Stimulated activated naive CD8-positive, alpha-beta T cell treated with anti-CD3 and anti-CD28 coated beads, Interleukin-15, amount 100 ng/mL, for 72 hours (primary cell): Measurements from ENCODE around the gene RASSF3.

ENCODE experiments used
- ATAC-seq: fragments of 150-1000 bp; cut with Tn5 transposase; 2 replicates; pipeline ENCODE4 v1.10.0; 2021; ENCODE audit warnings: mild to moderate bottlenecking, moderate library complexity
- DNase-seq, 2 donors: peaks; one replicate each; pipeline ENCODE4 v3.0.0; 2021 to 2022
- H3K27ac Mint-ChIP-seq, 2 donors: one replicate each; pipeline ENCODE4 v1.8.0; 2022; ENCODE audit warnings: mild to moderate bottlenecking in 2 of 2, mixed read lengths in 2 of 2, moderate library complexity in 2 of 2
- H3K27me3 Mint-ChIP-seq: one replicate; pipeline ENCODE4 v1.8.0; 2022; ENCODE audit warnings: mixed read lengths
- H3K4me1 Mint-ChIP-seq: one replicate; pipeline ENCODE4 v1.8.0; 2022; ENCODE audit warnings: mild to moderate bottlenecking, mixed read lengths
- H3K4me3 Mint-ChIP-seq, 2 donors: one replicate each; pipeline ENCODE4 v1.8.0; 2022; ENCODE audit warnings: mild to moderate bottlenecking in 2 of 2, mixed read lengths in 2 of 2, moderate library complexity in 1 of 2
- H3K9me3 Mint-ChIP-seq, 2 donors: one replicate each; pipeline ENCODE4 v1.8.0; 2022; ENCODE audit warnings: mixed read lengths in 2 of 2

The RASSF3 gene

DNA sequence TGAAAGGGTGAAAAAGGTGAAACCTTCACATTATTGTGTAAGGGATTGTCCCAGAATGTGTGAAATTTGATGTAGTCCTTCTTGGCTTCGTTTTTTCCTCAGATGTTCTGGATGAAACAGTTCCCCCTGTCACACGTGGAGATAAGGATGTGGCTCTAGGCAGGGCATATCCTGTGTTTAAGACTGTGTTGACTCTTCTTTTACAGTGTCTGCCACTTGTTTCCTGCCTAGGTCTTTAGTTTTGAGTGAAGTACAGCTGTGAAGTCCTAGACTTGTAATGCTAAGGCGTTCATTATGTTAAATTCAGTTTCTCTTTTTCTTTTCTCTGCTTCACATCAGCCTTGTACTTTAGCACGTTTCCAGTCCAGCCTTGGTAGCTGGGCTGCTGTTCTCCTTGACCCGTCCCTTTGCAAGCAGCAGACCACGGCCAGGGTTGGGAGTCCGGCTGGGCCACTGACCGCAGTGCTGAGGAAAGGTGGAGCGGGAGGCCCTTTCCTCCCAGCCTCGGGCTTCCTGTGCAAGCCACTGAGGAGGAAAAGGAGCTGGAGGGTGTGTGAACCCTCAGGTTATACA lies 59.1 kb downstream of the RASSF3 start:
- no peaks in the 10 kb centered on the region for H3K27me3 Mint-ChIP-seq
- no peaks in the 10 kb centered on the region for H3K9me3 Mint-ChIP-seq
- H3K4me1 Mint-ChIP-seq = peaks cover 96% of the 10 kb centered on the region
- peak overlapping the region; percentile 93 to 95 for H3K4me3 Mint-ChIP-seq
- H3K27ac Mint-ChIP-seq = peak overlapping the region; percentile 93 to 96
- DNase-seq (peak in 1 of 2 donors; percentile 32), ATAC-seq (peak; percentile 92)

DNA sequence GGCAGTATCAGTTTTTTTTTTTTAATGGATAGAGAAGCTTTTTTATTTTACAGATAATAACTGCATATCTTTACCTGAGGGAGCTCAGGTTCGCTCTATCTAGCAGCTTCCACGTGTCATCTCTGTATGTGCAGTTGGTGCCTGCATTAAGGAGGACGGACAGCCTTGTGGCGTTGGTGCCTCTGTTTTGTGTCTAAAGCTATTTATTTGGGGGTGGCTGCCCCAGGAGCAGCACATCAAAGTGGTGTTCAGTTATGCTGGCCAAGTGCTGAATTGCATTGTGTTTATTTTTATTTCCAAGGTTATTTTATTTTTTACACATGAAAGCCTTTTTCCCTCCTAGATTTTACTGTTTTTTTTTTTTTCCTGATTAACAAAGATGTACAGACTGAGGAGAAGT lies 59.7 kb downstream of the RASSF3 start:
- H3K9me3 Mint-ChIP-seq = no peaks in the 10 kb centered on the region
- peak overlapping the region; percentile 93 to 96 for H3K27ac Mint-ChIP-seq
- no peak for DNase-seq
- H3K4me3 Mint-ChIP-seq = peak overlapping the region; percentile 93 to 95
- no peak for ATAC-seq
- peaks cover 95% of the 10 kb centered on the region for H3K4me1 Mint-ChIP-seq
- no peaks in the 10 kb centered on the region for H3K27me3 Mint-ChIP-seq

DNA sequence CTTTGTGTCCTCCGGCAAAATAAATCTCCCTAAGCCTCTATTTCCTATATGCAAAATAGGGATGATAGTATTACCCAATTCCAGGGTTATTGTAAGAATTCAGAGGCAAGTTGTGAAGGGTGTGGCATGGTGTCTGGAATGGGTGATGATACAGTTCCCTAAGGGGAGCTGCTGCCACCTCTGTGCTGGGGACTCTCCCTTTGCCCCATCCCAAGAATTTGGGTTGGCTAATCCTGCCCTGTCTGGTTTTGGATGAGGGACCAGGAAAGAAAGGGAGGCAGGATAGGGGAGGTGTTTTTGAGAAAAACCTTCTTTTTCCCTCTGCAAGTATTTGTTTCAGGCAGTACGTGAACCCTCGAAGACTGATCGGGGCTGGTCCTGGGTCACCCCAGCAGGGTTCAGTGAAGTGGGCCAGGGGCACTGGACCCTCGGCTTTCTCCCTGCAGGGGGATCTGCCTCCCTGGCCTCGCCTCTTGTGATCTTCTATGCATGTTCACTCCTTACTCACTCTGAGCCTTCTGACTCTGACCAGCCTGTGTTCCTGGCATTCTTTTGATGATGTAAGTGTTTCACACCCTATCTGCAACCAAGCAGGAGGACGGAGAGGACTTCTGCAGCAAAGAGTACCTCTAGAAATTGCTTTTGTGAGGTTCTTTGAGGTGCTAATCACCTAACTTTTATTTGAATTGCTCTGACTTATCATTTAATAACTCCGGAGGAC lies 60.8 kb downstream of the RASSF3 start:
- DNase-seq (no peak), ATAC-seq (peak; percentile 67)
- Mint-ChIP-seq H3K27ac (peak overlapping the region; percentile 47 to 79), H3K27me3 (no peaks in the 10 kb centered on the region), H3K4me3 (peak overlapping the region; percentile 93 to 95), H3K4me1 (peaks cover 95% of the 10 kb centered on the region), H3K9me3 (no peaks in the 10 kb centered on the region)

DNA sequence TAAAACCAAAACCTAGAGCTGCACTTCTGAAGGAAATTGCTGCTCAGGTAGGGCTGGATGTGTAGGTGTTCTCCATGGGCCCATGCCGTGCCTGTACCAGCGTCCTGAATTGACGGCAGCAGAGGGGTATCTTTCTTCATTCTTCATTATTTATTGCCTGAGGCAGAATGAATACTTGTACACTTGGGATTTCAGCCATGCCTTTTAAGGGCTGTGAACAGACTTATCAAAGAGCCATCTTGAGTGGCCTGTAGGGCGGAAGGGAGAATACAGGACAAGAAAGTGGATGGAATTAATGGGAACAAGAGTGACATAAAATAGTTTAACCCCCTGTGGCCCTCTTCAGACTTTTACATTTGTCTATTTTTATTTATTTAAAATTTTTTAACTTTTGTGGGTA lies 61.4 kb downstream of the RASSF3 start:
- H3K4me1 Mint-ChIP-seq = peaks cover 95% of the 10 kb centered on the region
- DNase-seq (no peak), ATAC-seq (no peak)
- peak overlapping the region; percentile 93 to 95 for H3K4me3 Mint-ChIP-seq
- H3K9me3 Mint-ChIP-seq = no peaks in the 10 kb centered on the region
- peak overlapping the region; percentile 64 to 79 for H3K27ac Mint-ChIP-seq
- H3K27me3 Mint-ChIP-seq = no peaks in the 10 kb centered on the region

DNA sequence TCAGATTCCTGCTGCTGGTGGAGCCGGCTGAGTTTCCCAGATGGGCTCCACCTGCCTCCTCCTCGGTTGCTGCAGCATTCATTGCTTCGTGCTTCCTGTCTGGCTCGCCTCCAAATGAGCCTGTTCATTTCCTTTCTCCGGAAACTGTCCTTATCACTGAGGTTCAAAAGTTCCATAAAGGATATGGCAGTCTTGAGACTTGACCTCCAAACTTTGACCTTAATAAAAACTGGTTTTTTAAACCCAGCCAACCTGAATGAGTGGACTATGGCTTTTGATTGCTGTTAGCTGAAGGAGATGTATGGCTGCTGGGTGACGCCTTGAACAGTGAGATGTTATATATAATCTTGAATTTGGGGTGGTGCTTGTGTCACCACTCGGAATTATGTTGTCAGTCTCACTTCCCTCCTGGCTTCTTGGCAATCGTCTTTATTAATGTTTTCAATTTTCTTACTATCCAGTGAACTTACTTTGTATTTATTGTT lies 62.7 kb downstream of the RASSF3 start:
- DNase-seq = no peak
- peak overlapping the region; percentile 42 to 80 for H3K4me3 Mint-ChIP-seq
- no peak for ATAC-seq
- H3K27ac Mint-ChIP-seq = peak overlapping the region in 1 of 2 donors; percentile 70
- H3K9me3 Mint-ChIP-seq = no peaks in the 10 kb centered on the region
- H3K4me1 Mint-ChIP-seq = peaks cover 95% of the 10 kb centered on the region
- no peaks in the 10 kb centered on the region for H3K27me3 Mint-ChIP-seq

DNA sequence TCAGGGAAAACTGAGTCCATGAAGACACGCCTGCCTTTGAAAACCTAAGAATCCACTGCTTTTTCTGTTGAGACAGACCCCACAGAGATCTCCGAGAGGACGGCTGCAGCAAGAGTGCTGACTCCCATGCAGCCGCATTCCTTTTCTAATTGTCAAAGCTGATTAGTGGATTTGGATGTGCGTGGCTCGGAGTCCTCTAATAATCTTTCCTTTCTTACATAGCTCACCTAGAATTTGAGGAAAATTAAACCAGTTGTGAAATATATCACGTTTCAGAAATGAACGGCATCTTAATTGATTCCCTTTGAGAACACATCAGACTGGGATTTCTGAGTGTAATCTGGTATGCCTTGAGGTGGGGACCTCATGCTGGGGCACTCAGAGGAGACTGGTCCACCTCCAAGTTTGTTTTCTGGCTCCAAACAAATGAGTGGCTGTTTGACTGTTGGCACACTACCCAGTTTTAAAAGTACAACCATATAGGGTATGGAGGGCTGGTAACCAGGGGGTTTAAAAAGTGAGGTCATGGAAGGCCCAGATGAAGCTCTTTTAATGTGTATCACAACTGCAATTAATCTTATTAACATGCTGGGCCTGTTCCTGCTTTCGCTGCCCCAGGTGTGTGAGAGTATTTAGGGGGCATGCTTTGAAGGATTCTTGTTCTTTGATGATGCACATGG lies 63.3 kb downstream of the RASSF3 start:
- no peak for DNase-seq
- ATAC-seq = no peak
- peak overlapping the region; percentile 26 to 58 for H3K4me3 Mint-ChIP-seq

DNA sequence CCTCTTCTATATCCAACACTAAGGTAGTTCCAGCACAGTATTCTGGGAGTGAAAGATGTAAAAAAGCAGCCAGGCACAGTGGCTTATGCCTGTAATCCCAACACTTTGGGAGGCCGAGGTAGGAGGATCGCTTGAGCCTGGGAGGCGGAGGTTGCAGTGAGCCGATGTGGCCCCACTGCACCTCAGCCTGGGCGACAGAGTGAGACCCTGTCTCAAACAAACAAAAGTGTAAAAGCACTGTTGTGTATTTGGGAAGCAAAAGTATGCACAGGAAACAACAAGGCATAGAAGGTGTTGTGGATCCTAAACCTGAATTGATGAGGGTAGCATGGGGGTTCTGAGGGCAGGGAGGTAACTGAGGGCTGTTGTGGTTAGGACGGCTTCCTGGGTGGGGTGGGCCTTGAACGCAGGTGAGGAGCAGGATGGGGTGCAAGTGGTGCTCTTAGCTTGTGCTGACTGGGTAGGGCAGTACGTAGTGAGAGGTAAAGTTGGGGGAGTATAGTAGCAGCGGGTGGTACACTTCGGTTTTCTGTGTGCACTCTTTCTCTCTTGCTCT lies 64.2 kb downstream of the RASSF3 start:
- H3K4me1 Mint-ChIP-seq = peaks cover 95% of the 10 kb centered on the region
- peak; percentile 27 for ATAC-seq

More for the DNA sequence above, 63.3 kb downstream of the RASSF3 start:
- peak overlapping the region in 1 of 2 donors; percentile 63 for H3K27ac Mint-ChIP-seq
- no peaks in the 10 kb centered on the region for H3K9me3 Mint-ChIP-seq
- no peaks in the 10 kb centered on the region for H3K27me3 Mint-ChIP-seq
- peaks cover 95% of the 10 kb centered on the region for H3K4me1 Mint-ChIP-seq

DNA sequence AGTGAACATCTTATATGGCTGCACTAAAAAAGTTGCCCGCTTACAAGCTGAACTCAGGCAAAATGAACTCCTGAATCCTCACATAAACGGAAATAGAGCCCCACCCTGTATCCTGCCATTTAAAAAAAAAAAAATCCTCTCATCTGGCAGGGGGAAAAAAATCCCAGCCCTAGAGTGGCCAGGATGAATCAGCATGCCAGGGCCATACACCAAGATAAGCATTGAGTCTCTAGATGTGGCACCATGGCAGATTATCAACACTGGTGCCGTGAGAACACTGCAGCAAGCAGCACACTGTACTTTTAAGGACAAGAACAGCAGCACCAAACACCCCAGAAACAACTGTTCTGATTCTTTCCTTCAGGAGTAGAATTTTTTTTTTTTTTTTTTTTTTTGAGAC lies 65.5 kb downstream of the RASSF3 start:
- peaks cover 95% of the 10 kb centered on the region for H3K4me1 Mint-ChIP-seq
- no peaks in the 10 kb centered on the region for H3K27me3 Mint-ChIP-seq
- no peak overlapping the region for H3K4me3 Mint-ChIP-seq
- DNase-seq (no peak), ATAC-seq (no peak)
- peak overlapping the region in 1 of 2 donors; percentile 63 for H3K27ac Mint-ChIP-seq
- no peaks in the 10 kb centered on the region for H3K9me3 Mint-ChIP-seq

More for the DNA sequence above, 64.2 kb downstream of the RASSF3 start:
- Mint-ChIP-seq H3K27me3 (no peaks in the 10 kb centered on the region), H3K4me3 (peak overlapping the region; percentile 58 to 80), H3K9me3 (no peaks in the 10 kb centered on the region), H3K27ac (peak overlapping the region; percentile 75 to 87)
- no peak for DNase-seq

DNA sequence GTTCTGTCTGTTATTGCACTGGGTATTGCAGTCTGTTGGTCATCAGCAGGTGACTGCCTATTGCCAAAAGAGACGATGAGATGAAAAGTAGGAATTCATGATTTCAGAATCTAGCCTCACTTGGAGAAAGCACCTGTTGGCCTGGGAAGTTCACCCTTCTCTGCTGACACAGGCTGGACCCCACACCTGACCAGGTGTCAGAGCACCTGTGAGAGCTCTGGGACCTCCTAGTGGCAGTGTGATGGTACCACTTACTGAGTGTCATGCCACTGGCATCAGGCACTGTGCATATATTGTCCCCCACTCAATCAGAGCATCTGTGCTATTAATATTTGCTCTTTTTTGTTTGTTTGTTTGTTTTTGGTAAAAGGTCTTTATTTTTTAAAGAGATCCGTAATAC lies 68.0 kb downstream of the RASSF3 start:
- H3K27ac Mint-ChIP-seq = no peak overlapping the region
- no peaks in the 10 kb centered on the region for H3K9me3 Mint-ChIP-seq
- ATAC-seq (no peak), DNase-seq (no peak)
- H3K27me3 Mint-ChIP-seq = no peaks in the 10 kb centered on the region
- no peak overlapping the region for H3K4me3 Mint-ChIP-seq
- peaks cover 94% of the 10 kb centered on the region for H3K4me1 Mint-ChIP-seq

DNA sequence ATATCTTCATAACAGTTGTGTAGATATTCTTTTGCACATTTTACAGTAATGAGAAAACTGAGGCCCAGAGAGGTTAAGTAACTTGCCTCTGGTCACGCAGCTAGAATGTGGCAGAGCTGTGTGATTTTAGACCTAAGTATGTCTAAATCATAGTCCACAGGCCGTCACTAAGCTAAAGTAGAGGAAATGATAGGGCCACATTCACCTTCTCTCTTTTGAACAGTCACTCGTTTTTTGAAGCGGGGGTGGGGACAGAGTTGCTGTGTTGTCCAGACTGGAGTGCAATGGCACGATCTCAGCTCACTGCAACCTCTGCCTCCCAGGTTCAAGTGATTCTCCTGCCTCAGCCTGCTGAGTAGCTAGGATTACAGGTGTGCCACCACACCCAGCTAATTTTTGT lies 68.5 kb downstream of the RASSF3 start:
- DNase-seq (no peak), ATAC-seq (no peak)
- no peaks in the 10 kb centered on the region for H3K27me3 Mint-ChIP-seq
- H3K9me3 Mint-ChIP-seq = peaks cover 0 to 4% of the 10 kb centered on the region in 2 donors
- peak overlapping the region; percentile 72 to 91 for H3K27ac Mint-ChIP-seq
- peaks cover 94% of the 10 kb centered on the region for H3K4me1 Mint-ChIP-seq
- H3K4me3 Mint-ChIP-seq = peak overlapping the region in 1 of 2 donors; percentile 11

DNA sequence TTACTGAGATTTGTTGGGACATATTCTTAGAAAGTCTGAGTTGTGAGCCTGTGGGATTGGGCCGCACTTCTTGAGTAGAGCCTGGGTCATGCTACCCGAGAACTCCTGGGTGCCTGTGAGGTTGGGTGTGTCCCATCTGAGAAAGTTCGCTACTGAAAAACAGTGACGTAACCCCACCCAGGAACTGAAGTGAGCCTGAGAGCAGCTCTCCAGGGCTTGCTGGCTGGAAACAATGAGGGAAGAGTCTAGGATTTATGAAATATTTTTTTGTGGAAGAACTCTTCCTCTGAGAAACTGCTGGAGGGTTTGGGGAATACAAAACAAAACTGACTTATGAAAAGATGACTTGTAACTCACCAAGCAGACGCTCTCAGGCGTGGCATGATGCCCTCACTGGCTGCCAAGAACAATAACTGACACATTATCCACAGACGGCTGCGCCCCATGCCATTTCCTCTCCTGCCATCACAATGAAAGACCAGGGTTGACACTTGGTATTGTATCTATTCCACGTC lies 69.2 kb downstream of the RASSF3 start:
- ATAC-seq = peak; percentile 72

DNA sequence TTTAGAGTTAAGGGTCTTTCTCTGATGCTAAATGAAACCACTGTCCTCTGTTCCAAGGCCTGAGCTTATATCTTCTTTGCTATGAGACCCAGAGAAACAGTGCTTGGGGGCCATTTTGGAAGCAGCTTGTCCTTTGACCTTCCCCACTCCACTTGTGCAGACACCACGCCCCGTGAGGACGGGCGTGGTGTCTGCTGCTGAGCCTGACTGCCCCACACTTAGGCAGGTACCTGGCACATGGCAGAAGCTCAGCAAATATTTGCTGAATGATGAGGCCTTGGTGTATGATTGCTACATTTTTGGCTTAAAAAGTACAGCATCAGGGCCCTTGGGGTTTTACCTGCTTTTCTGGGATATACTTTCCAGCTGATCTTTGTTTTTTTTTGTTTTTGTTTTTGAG lies 69.9 kb downstream of the RASSF3 start:
- Mint-ChIP-seq H3K4me3 (peak overlapping the region; percentile 61 to 71), H3K27me3 (no peaks in the 10 kb centered on the region), H3K4me1 (peaks cover 94% of the 10 kb centered on the region), H3K9me3 (peaks cover 0 to 9% of the 10 kb centered on the region in 2 donors), H3K27ac (peak overlapping the region in 1 of 2 donors; percentile 63)
- ATAC-seq = no peak
- DNase-seq = no peak

More for the DNA sequence above, 69.2 kb downstream of the RASSF3 start:
- Mint-ChIP-seq H3K27me3 (no peaks in the 10 kb centered on the region), H3K4me1 (peaks cover 93% of the 10 kb centered on the region), H3K4me3 (peak overlapping the region; percentile 61 to 71), H3K27ac (peak overlapping the region; percentile 63 to 91), H3K9me3 (peaks cover 0 to 8% of the 10 kb centered on the region in 2 donors)
- DNase-seq = peak in 1 of 2 donors; percentile 59

DNA sequence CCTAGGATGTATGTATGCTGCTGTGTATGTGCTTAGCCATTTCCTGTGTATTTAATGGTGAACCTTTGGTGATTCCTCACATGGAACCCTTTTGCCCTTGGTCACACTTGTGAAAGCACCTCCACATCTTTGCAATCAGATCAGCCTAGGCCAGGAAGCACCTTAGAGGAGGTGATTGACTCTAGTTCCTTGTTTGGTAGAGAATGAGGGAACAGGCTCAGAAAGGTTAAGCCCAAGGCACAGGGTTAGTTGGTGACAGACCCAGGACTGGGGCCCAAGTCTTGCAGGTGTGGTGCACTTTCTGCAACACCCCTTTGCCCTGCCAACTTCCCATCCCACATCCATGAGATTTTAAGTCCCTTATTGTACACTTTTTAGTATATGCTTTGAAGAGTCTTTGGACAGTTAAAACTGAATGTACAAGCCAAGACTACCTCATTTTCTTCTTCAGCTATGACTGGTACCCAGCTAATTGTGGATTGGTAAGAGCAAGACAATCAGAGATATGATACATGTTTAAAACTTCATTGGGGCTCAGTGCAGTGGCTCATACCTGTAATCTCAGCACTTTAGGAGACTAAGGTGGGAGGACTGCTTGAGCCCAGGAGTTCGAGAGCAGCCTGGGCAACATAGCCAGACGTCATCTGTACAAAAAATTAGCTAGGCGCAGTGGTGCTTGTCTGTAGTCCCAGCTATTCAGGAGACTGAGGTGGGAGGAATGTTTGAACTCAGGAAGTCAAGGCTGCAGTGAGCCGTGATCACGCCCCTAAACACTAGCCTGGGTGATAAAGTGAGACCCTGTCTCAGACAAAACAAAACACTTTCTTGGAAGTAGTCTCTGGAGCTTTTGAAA lies 71.1 kb downstream of the RASSF3 start:
- H3K4me1 Mint-ChIP-seq = peaks cover 92% of the 10 kb centered on the region
- no peaks in the 10 kb centered on the region for H3K27me3 Mint-ChIP-seq
- H3K9me3 Mint-ChIP-seq = peaks cover 0 to 9% of the 10 kb centered on the region in 2 donors
- peak; percentile 81 for ATAC-seq
- peak overlapping the region; percentile 67 to 81 for H3K27ac Mint-ChIP-seq
- peak overlapping the region; percentile 35 to 60 for H3K4me3 Mint-ChIP-seq
- no peak for DNase-seq

DNA sequence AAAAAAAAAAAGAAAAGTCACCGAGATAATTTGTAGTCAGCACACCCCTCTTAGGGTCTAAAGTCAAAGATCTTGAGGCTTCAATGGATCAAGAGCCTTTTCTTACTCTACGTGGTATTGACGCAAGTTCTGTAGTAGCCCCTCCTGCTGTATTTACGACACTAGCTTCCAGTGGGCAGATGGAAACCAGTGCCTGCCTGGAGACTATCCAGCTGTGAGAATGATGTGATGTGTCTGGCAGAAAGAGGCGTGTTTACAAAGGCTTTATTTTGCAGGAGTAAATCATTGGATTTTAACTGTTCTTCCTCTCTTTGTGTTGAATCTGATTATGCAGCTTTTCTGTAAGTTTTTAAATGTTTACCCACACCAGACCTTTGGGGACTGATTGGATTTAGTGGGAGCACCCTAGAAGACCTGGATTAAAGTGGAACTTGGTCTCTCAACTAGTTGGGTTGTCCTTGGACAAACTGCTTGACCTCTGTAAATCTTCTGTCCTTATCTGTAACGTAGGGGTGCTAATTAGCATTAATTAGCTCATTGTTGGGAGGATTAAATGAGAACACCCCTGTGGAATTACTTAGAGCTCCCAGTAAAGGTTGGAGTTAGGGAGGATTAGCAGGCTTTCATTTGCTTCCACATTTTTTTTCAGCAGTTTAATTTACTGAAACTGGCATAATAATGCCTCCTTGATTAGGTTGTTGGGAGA lies 72.4 kb downstream of the RASSF3 start:
- no peak for ATAC-seq
- Mint-ChIP-seq H3K9me3 (peaks cover 0 to 9% of the 10 kb centered on the region in 2 donors), H3K27me3 (no peaks in the 10 kb centered on the region), H3K27ac (peak overlapping the region; percentile 5 to 42), H3K4me1 (peaks cover 84% of the 10 kb centered on the region), H3K4me3 (no peak overlapping the region)
- DNase-seq = no peak
